IMR-90 (cell line): ENCODE measurements around the gene DEAF1.
"Not testable (repeated sequence)": the region's sequence is repeated elsewhere in the genome, so short reads cannot be mapped to it uniquely, and the experiment has no call there.

Source experiments
- BHLHE40 ChIP-seq: fragments of 150-350 bp; IDR thresholded peaks from 2 replicates; pipeline ENCODE4 v1.6.1; 2016; ENCODE audit warnings: mild to moderate bottlenecking, low read depth, low read length
- MAFK ChIP-seq: IDR thresholded peaks from 2 replicates; pipeline ENCODE4 v1.6.1; 2012; ENCODE audit warnings: low read depth, low read length, improper control_type of control experiment
- MXI1 ChIP-seq: IDR thresholded peaks from 2 replicates; pipeline ENCODE4 v1.6.1; 2012; ENCODE audit warnings: low read depth, mild to moderate bottlenecking, low read length, moderate library complexity, borderline replicate concordance
- POLR2A ChIP-seq: IDR thresholded peaks from 2 replicates; pipeline ENCODE4 v1.6.1; 2012; ENCODE audit warnings: mild to moderate bottlenecking, low read depth, low read length
- RCOR1 ChIP-seq: IDR thresholded peaks from 2 replicates; pipeline ENCODE4 v1.6.1; 2012; ENCODE audit warnings: mild to moderate bottlenecking, low read length, improper control_type of control experiment; ENCODE audit not compliant: insufficient replicate concordance
- SMC3 ChIP-seq: fragments of 150-350 bp; IDR thresholded peaks from 2 replicates; pipeline ENCODE4 v1.6.1; 2016; ENCODE audit warnings: low read depth, mild to moderate bottlenecking, antibody characterized with exemption, low read length, moderate library complexity
- TF ChIP-seq, protein P1 (sequence below): conservative IDR thresholded peaks from 2 replicates; pipeline ENCODE4 v1.5.1; 2012; ENCODE audit warnings: mild to moderate bottlenecking, low read depth, low read length, improper control_type of control experiment
- TF ChIP-seq, protein P2 (sequence below): fragments of 150-350 bp; IDR thresholded peaks from 2 replicates; pipeline ENCODE4 v1.6.1; 2017; ENCODE audit warnings: mild to moderate bottlenecking, antibody characterized with exemption, low read length, low read depth

DNA sequence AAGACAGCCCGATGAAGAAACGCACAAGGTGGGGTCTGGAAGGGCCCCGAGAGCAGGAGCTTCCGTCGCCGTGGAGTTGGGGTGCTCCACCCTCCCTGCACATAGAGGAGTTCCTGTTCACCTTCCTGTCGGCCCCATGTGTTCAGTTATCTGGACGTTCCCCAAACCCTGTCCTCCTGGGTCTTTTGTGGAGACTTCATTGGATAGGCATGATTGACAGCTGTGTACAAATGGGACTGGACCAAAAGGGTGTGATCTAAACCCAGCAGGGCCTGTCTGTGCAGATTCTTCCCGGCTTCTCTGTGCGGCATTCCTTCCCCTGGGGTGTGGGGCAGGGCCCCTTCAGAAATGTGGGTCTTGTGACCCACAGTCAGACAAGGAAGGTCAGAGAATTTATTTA is 42.9 kb upstream of the DEAF1 start:
- TF ChIP-seq, protein P1, sequence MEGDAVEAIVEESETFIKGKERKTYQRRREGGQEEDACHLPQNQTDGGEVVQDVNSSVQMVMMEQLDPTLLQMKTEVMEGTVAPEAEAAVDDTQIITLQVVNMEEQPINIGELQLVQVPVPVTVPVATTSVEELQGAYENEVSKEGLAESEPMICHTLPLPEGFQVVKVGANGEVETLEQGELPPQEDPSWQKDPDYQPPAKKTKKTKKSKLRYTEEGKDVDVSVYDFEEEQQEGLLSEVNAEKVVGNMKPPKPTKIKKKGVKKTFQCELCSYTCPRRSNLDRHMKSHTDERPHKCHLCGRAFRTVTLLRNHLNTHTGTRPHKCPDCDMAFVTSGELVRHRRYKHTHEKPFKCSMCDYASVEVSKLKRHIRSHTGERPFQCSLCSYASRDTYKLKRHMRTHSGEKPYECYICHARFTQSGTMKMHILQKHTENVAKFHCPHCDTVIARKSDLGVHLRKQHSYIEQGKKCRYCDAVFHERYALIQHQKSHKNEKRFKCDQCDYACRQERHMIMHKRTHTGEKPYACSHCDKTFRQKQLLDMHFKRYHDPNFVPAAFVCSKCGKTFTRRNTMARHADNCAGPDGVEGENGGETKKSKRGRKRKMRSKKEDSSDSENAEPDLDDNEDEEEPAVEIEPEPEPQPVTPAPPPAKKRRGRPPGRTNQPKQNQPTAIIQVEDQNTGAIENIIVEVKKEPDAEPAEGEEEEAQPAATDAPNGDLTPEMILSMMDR: not testable (repeated sequence)
- TF ChIP-seq, protein P2, sequence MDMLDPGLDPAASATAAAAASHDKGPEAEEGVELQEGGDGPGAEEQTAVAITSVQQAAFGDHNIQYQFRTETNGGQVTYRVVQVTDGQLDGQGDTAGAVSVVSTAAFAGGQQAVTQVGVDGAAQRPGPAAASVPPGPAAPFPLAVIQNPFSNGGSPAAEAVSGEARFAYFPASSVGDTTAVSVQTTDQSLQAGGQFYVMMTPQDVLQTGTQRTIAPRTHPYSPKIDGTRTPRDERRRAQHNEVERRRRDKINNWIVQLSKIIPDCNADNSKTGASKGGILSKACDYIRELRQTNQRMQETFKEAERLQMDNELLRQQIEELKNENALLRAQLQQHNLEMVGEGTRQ: not testable (repeated sequence)
- not testable (repeated sequence) for TF ChIP-seq POLR2A, SMC3, BHLHE40, MXI1, RCOR1, MAFK
